BE2C (cell line): Measurements from ENCODE around the gene ACTL10.
A peak's percentile ranks its signal among the peaks of the same experiment; 100 is the strongest.

Source experiments
- DNase-seq: peaks from one replicate; pipeline ENCODE4 v3.0.0-alpha.2; 2020
- H3K27me3 ChIP-seq: fragments of 250-450 bp; sonication (Bioruptor Pico); 2 replicates; pipeline ENCODE4 v1.5.1; 2020; ENCODE audit warnings: mild to moderate bottlenecking
- H3K36me3 ChIP-seq: fragments of 250-450 bp; sonication (Bioruptor Pico); 2 replicates; pipeline ENCODE4 v1.5.1; 2020; ENCODE audit warnings: mild to moderate bottlenecking
- H3K4me1 ChIP-seq: fragments of 250-450 bp; sonication (Bioruptor Pico); 2 replicates; pipeline ENCODE4 v1.5.1; 2020
- H3K4me3 ChIP-seq: 2 replicates; pipeline ENCODE4 v1.5.1; 2011; ENCODE audit warnings: low read depth, low read length
- H3K9me3 ChIP-seq: fragments of 250-450 bp; sonication (Bioruptor Pico); 2 replicates; pipeline ENCODE4 v1.5.1; 2020
- CTCF ChIP-seq: IDR thresholded peaks from 2 replicates; pipeline ENCODE4 v1.5.1; 2012; ENCODE audit warnings: mild to moderate bottlenecking, low read depth, low read length

Gene ACTL10

GRCh38 chr20:33659341-33660034 is 7.3 kb upstream of the ACTL10 start:
- no peaks in the 10 kb centered on the region for H3K4me1 ChIP-seq
- no peak overlapping the region for H3K4me3 ChIP-seq
- peaks cover 13% of the 10 kb centered on the region for H3K36me3 ChIP-seq
- no peak for DNase-seq
- TF ChIP-seq CTCF = no peak
- H3K9me3 ChIP-seq = no peaks in the 10 kb centered on the region
- H3K27me3 ChIP-seq = no peaks in the 10 kb centered on the region

GRCh38 chr20:33660035-33660684 is 6.6 kb upstream of the ACTL10 start:
- Histone ChIP-seq H3K4me1 (no peaks in the 10 kb centered on the region), H3K36me3 (peaks cover 13% of the 10 kb centered on the region), H3K27me3 (no peaks in the 10 kb centered on the region), H3K4me3 (no peak overlapping the region), H3K9me3 (no peaks in the 10 kb centered on the region)
- TF ChIP-seq CTCF = no peak
- DNase-seq = no peak

GRCh38 chr20:33660685-33661058 is 6.1 kb upstream of the ACTL10 start:
- Histone ChIP-seq H3K27me3 (no peaks in the 10 kb centered on the region), H3K9me3 (no peaks in the 10 kb centered on the region), H3K4me3 (no peak overlapping the region), H3K4me1 (no peaks in the 10 kb centered on the region), H3K36me3 (peaks cover 13% of the 10 kb centered on the region)
- no peak for DNase-seq
- no peak for TF ChIP-seq CTCF

- H3K9me3 ChIP-seq = no peaks in the 10 kb centered on the region
- no peak for DNase-seq
- H3K27me3 ChIP-seq = no peaks in the 10 kb centered on the region
- TF ChIP-seq CTCF = no peak
- peaks cover 13% of the 10 kb centered on the region for H3K36me3 ChIP-seq
- H3K4me3 ChIP-seq = peak within 1 kb of the TSS; percentile 81
- peaks cover 5% of the 10 kb centered on the region for H3K4me1 ChIP-seq
Measured at GRCh38 chr20:33662172-33662571, 4.6 kb upstream of the ACTL10 start, which contains the start of gene C20orf144. C20orf144 (plus strand) TSS chr20:33662327; CDS start chr20:33662346, 19 bp downstream.

- H3K9me3 ChIP-seq = no peaks in the 10 kb centered on the region
- TF ChIP-seq CTCF = no peak
- H3K4me3 ChIP-seq = peak overlapping the region; percentile 81
- peaks cover 5% of the 10 kb centered on the region for H3K4me1 ChIP-seq
- no peaks in the 10 kb centered on the region for H3K27me3 ChIP-seq
- peak; percentile 93 for DNase-seq
- peaks cover 11% of the 10 kb centered on the region for H3K36me3 ChIP-seq
Measured at GRCh38 chr20:33663161-33664084, 3.3 kb upstream of the ACTL10 start.
